Lower lobe of right lung (tissue), 2 donors: ENCODE results near the gene MET. TPM values are rescaled to one million over a fixed set of nuclear protein-coding genes. Genes with fewer than 3 reads are reported as not detected.
A peak's percentile ranks its signal among the peaks of the same experiment; 100 is the strongest.

ENCODE experiments used
- ATAC-seq, 2 donors: fragments of 200-7000 bp; cut with Tn5 transposase; one replicate each; pipeline ENCODE4 v1.9.1; 2020 to 2022; ENCODE audit warnings: mild to moderate bottlenecking in 2 of 2, moderate library complexity in 2 of 2
- DNase-seq: peaks from one replicate; pipeline ENCODE4 v3.0.0-alpha.2; 2020
- H3K27ac ChIP-seq: fragments of 200-600 bp; one replicate; pipeline ENCODE4 v1.8.0; 2022
- H3K27me3 ChIP-seq: fragments of 200-600 bp; one replicate; pipeline ENCODE4 v1.8.0; 2022; ENCODE audit warnings: low read depth
- H3K36me3 ChIP-seq: fragments of 200-600 bp; one replicate; pipeline ENCODE4 v1.8.0; 2022; ENCODE audit warnings: mild to moderate bottlenecking
- H3K4me1 ChIP-seq: fragments of 200-600 bp; one replicate; pipeline ENCODE4 v1.8.0; 2022
- H3K4me3 ChIP-seq: fragments of 200-600 bp; one replicate; pipeline ENCODE4 v1.8.0; 2022; ENCODE audit warnings: mild to moderate bottlenecking
- H3K9me3 ChIP-seq: fragments of 200-600 bp; one replicate; pipeline ENCODE4 v1.8.0; 2022
- CTCF ChIP-seq: fragments of 200-600 bp; IDR thresholded peaks from one replicate; pipeline ENCODE4 v1.8.0; 2022; ENCODE audit warnings: antibody characterized with exemption, mild to moderate bottlenecking
- intact Hi-C: fragments of 100-400 bp; cut with DNase I; formaldehyde crosslinking; loops from one replicate; pipeline ENCODE4 v1.11.0; 2022
- total RNA-seq: library from RNA; stranded (reverse); fragmentation: NEBNext Ultra II Directional; extraction: Animal tissue kit (Norgen Biotek cat#: 25700); gene quantifications from one replicate; pipeline ENCODE4 v1.2.1, GENCODE V29; 2021
- donor health status: DM: no; HTN: yes; CAD: no; lungs with severe emphysema.

Gene MET
- total RNA-seq, 1 donor from 2014 or later, result 74.3 TPM

GRCh38 chr7:116699722-116700120 is 27.7 kb downstream of the MET start:
- Histone ChIP-seq H3K9me3 (no peaks in the 10 kb centered on the region), H3K27ac (no peak overlapping the region), H3K4me1 (no peaks in the 10 kb centered on the region), H3K36me3 (no peaks in the 10 kb centered on the region), H3K27me3 (no peaks in the 10 kb centered on the region), H3K4me3 (no peak overlapping the region)
- intact Hi-C loops, result no loop called here
- ATAC-seq, result no peak
- DNase-seq, result no peak
- TF ChIP-seq CTCF, result no peak

GRCh38 chr7:116702046-116702785 is 30.2 kb downstream of the MET start:
- DNase-seq (no peak), ATAC-seq (no peak)
- no peak overlapping the region for H3K4me3 ChIP-seq
- H3K27ac ChIP-seq, result no peak overlapping the region
- no peaks in the 10 kb centered on the region for H3K4me1 ChIP-seq
- intact Hi-C loops, result no loop called here
- no peak for TF ChIP-seq CTCF
- no peaks in the 10 kb centered on the region for H3K36me3 ChIP-seq
- H3K9me3 ChIP-seq, result no peaks in the 10 kb centered on the region
- no peaks in the 10 kb centered on the region for H3K27me3 ChIP-seq

GRCh38 chr7:116704650-116705228 is 32.7 kb downstream of the MET start:
- ATAC-seq, result no peak
- Histone ChIP-seq H3K9me3 (no peaks in the 10 kb centered on the region), H3K4me1 (no peaks in the 10 kb centered on the region), H3K27me3 (no peaks in the 10 kb centered on the region), H3K4me3 (no peak overlapping the region), H3K27ac (no peak overlapping the region), H3K36me3 (no peaks in the 10 kb centered on the region)
- intact Hi-C loops, result no loop called here
- TF ChIP-seq CTCF, result no peak
- no peak for DNase-seq

- DNase-seq, result no peak
- H3K4me3 ChIP-seq, result no peak overlapping the region
- no peaks in the 10 kb centered on the region for H3K36me3 ChIP-seq
- no peaks in the 10 kb centered on the region for H3K9me3 ChIP-seq
- peaks cover under 1% of the 10 kb centered on the region for H3K4me1 ChIP-seq
- intact Hi-C loops, result no loop called here
- ATAC-seq, result no peak
- H3K27me3 ChIP-seq, result no peaks in the 10 kb centered on the region
- no peak overlapping the region for H3K27ac ChIP-seq
- no peak for TF ChIP-seq CTCF
Observed at GRCh38 chr7:116705419-116705818, 33.4 kb downstream of the MET start.

GRCh38 chr7:116706668-116707126 is 34.7 kb downstream of the MET start:
- Histone ChIP-seq H3K36me3 (no peaks in the 10 kb centered on the region), H3K4me3 (no peak overlapping the region), H3K27ac (no peak overlapping the region), H3K27me3 (no peaks in the 10 kb centered on the region), H3K9me3 (no peaks in the 10 kb centered on the region), H3K4me1 (peaks cover 12% of the 10 kb centered on the region)
- no peak for TF ChIP-seq CTCF
- intact Hi-C loops, result no loop called here
- ATAC-seq (peak; percentile 56 to 69), DNase-seq (no peak)
